Measurements from ENCODE around the gene EPS8. TPM values are rescaled to one million over a fixed set of nuclear protein-coding genes. Genes with fewer than 3 reads are reported as not detected.
"Not testable (repeated sequence)": the region's sequence is repeated elsewhere in the genome, so short reads cannot be mapped to it uniquely, and the experiment has no call there.

EPS8 gene
- total RNA-seq, 1 experiment from 2014 or later: 97.5 TPM

DNA sequence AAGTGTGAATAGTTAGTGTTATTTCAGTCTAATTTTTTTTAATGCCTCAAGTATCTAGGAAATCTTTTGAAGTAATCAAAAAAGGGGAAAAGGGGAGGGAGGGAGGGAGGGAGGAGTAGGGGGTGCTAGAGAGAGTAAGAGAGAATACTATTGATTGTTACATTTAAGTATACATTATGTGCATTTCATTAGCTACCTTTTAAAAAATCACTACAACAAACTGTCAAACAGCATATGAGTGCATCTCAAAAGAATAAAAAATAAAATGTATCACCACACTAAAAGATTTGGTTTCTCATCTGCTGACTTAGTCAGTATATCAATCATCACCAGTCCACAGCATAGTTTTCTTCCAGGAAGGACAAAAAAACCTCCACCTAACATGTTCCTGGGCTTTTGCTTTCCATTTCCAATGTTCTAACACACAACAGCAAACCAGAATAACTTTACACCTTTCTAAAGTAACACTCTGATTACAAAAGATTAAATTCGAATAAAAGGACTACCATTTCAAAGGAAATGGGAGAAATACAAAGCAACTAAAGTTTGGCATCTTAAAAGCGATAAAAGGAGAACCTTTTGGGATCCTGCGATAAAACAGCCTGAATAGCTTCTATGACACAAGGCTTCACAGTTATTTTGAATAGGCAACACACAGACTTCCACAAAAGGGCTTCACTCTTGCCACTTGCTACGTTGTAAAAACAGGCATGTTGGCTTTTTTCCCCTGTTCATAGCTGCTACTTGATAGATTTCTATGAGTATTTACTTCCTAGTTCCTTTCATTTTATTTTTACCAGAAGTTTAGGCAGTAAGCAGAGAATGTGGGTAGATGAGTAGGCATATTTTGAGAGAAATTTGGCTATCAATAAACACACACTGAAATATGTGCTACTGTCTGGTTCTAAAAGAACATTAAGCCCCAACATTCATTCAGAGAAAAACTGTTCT lies 160.9 kb downstream of the EPS8 start:
- H3K9me3 Mint-ChIP-seq (ENCODE audit: low read depth, unreplicated experiment): no peaks in the 10 kb centered on the region
- H3K27me3 Mint-ChIP-seq (ENCODE audit: unreplicated experiment): no peaks in the 10 kb centered on the region
- BruUV-seq (replicated peaks): TSS peak; percentile 31
- no peak overlapping the region for H3K4me3 Mint-ChIP-seq (ENCODE audit: low read depth, unreplicated experiment)
- H3K27ac Mint-ChIP-seq (ENCODE audit: unreplicated experiment): peak overlapping the region; percentile 91
- H3K4me1 Mint-ChIP-seq (ENCODE audit: low read depth, unreplicated experiment): peaks cover 72% of the 10 kb centered on the region
- intact Hi-C loops (cut with micrococcal nuclease; ENCODE audit: unreplicated experiment): loop anchor here (2.0 kb wide), 1 partner anchor 37 kb away; no protein-coding TSS in a partner anchor
- H3K36me3 Mint-ChIP-seq (ENCODE audit: insufficient read depth, unreplicated experiment): peaks cover 40% of the 10 kb centered on the region
- no peak for TF ChIP-seq CTCF (IDR thresholded peaks at IDR 0.05; ENCODE audit: unreplicated experiment)
- no peak for DNase-seq
- CTCF ChIA-PET: interaction anchor here (0.5 to 1.5 kb wide), 4 partner anchors 8 to 34 kb away, joined by 3 to 4 read pairs (median 3); no protein-coding TSS in a partner anchor

DNA sequence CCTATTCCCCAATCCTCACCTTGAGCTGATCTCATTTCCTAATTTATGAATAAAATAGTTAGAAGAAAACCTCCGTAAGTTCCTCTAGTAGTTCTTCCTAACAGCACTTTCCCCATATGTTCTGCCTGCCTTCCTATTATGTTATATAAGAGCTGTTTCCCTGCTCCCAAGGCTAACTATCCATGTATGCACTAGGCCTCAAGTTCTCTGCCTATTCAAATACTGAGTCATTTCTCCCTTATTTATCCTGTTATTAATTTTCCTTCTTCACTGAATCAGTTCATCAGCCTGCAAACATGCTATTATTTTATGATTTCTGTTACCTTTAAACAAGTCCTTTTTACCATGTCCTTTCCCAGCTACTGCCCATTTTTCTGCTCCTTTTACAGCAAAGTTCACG lies 164.1 kb downstream of the EPS8 start:
- Mint-ChIP-seq H3K36me3 (ENCODE audit: insufficient read depth, unreplicated experiment) (peaks cover 38% of the 10 kb centered on the region), H3K27ac (ENCODE audit: unreplicated experiment) (no peak overlapping the region), H3K4me1 (ENCODE audit: low read depth, unreplicated experiment) (peaks cover 55% of the 10 kb centered on the region), H3K27me3 (ENCODE audit: unreplicated experiment) (no peaks in the 10 kb centered on the region), H3K9me3 (ENCODE audit: low read depth, unreplicated experiment) (no peaks in the 10 kb centered on the region), H3K4me3 (ENCODE audit: low read depth, unreplicated experiment) (no peak overlapping the region)
- intact Hi-C loops (cut with micrococcal nuclease; ENCODE audit: unreplicated experiment): no loop called here
- no TSS peak for BruUV-seq (replicated peaks)
- no peak for DNase-seq
- TF ChIP-seq CTCF (IDR thresholded peaks at IDR 0.05; ENCODE audit: unreplicated experiment): no peak
- CTCF ChIA-PET: no interaction called here

DNA sequence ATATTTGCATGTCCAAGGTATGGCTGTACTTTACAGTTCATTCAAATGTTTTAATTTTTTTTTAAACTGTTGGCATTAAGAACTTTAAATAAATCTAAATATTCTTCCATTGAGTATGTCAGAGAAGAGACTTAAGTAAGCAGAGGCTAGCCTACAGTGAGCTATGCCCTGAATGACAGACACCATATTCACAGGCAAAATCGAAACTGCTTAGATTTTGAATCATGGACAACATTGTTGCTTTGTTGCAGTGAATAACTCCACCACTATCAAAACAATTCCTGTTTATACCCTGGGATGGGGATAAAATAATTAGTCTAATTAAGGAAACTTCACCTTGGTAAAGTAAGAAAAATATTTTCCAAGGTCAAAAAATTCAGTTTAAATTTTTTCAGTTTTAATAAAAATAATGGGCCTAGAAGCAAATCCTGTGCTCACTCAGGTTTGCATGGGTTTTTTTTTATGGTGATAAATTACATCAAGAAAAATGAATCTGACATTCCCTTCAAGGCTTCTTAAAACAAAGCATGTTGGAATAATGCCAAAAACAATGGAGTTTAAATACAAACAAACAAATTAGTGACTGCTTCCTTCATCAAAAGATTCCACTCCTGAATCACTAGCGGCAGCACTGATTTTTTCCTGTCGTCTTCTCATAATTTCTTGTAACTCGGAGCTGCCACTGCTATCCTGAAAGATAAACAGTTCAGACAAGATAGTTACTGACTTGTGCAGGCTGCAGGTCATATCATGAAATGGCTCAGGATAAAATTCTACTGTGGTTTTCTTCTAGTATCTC lies 168.2 kb downstream of the EPS8 start:
- no TSS peak for BruUV-seq (replicated peaks)
- TF ChIP-seq CTCF (IDR thresholded peaks at IDR 0.05; ENCODE audit: unreplicated experiment): no peak
- peaks cover 33% of the 10 kb centered on the region for H3K36me3 Mint-ChIP-seq (ENCODE audit: insufficient read depth, unreplicated experiment)
- H3K4me3 Mint-ChIP-seq (ENCODE audit: low read depth, unreplicated experiment): no peak overlapping the region
- no peaks in the 10 kb centered on the region for H3K27me3 Mint-ChIP-seq (ENCODE audit: unreplicated experiment)
- CTCF ChIA-PET: no interaction called here
- no peak overlapping the region for H3K27ac Mint-ChIP-seq (ENCODE audit: unreplicated experiment)
- intact Hi-C loops (cut with micrococcal nuclease; ENCODE audit: unreplicated experiment): no loop called here
- H3K9me3 Mint-ChIP-seq (ENCODE audit: low read depth, unreplicated experiment): no peaks in the 10 kb centered on the region
- H3K4me1 Mint-ChIP-seq (ENCODE audit: low read depth, unreplicated experiment): peaks cover 25% of the 10 kb centered on the region
- DNase-seq: no peak

DNA sequence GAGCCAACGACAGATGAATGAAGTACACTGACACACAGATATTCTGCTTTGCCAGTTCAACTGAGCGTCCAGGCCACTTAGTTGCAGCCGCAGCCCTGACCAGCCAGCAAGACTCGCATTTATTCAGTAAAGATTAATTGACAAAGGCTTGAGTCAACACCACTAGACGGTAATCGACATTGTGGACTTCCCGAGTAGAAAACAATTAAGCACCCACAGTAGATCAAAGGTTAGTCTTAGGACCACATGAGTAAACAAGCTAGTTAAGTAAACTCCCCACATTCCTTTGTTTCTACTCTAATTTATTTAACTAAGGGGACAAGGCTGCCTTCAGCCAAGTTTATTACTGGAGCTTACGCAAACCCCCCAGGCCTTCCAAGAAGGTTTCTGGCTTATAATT lies 172.7 kb downstream of the EPS8 start:
- DNase-seq; H3K9me3 Mint-ChIP-seq (ENCODE audit: low read depth, unreplicated experiment); intact Hi-C loops (cut with micrococcal nuclease; ENCODE audit: unreplicated experiment); H3K27me3 Mint-ChIP-seq (ENCODE audit: unreplicated experiment); H3K27ac Mint-ChIP-seq (ENCODE audit: unreplicated experiment); H3K4me1 Mint-ChIP-seq (ENCODE audit: low read depth, unreplicated experiment); H3K4me3 Mint-ChIP-seq (ENCODE audit: low read depth, unreplicated experiment); BruUV-seq (replicated peaks); CTCF ChIA-PET: not testable (repeated sequence)
- H3K36me3 Mint-ChIP-seq (ENCODE audit: insufficient read depth, unreplicated experiment): peaks cover 26% of the 10 kb centered on the region

Data from Calu3 (cell line).